CD8-positive, alpha-beta memory T cell (primary cell): ENCODE measurements around the gene NKAPD1. TPM values are rescaled to one million over a fixed set of nuclear protein-coding genes. Genes with fewer than 3 reads are reported as not detected.
"Not testable (repeated sequence)": the region's sequence is repeated elsewhere in the genome, so short reads cannot be mapped to it uniquely, and the experiment has no call there.

Source experiments
- CTCF ChIA-PET: fragments of 350-600 bp; sonication (Branson Sonifier 250); formaldehyde crosslinking; loops from one replicate; lab custom pipeline; 2021; ENCODE audit warnings: antibody characterized with exemption; lab: Charles Lee
- POLR2A ChIA-PET: fragments of 350-600 bp; sonication (Branson Sonifier 250); formaldehyde crosslinking; loops from one replicate; lab custom pipeline; 2021; ENCODE audit warnings: antibody characterized with exemption; lab: Charles Lee
- DNase-seq, 5 donors: peaks; one replicate each; pipeline versions ENCODE4 v3.0.0 to v3.0.0-alpha.2; 2020 to 2022; ENCODE audit warnings: mixed read lengths in 1 of 5
- H3K27ac ChIP-seq: one replicate; pipeline ENCODE4 v1.7.0; 2013; ENCODE audit warnings: low read depth, mild to moderate bottlenecking, low read length, moderate library complexity
- H3K27me3 ChIP-seq: 2 replicates; pipeline ENCODE4 v1.7.0; 2013; ENCODE audit warnings: low read length, mild to moderate bottlenecking; ENCODE audit not compliant: insufficient read depth, poor library complexity, severe bottlenecking
- H3K36me3 ChIP-seq: 2 replicates; pipeline ENCODE4 v1.7.0; 2013; ENCODE audit warnings: mild to moderate bottlenecking, low read length, moderate library complexity; ENCODE audit not compliant: insufficient read depth
- H3K4me1 ChIP-seq: 2 replicates; pipeline ENCODE4 v1.7.0; 2013; ENCODE audit warnings: mild to moderate bottlenecking, low read length, moderate library complexity; ENCODE audit not compliant: insufficient read depth
- H3K4me3 ChIP-seq: 2 replicates; pipeline ENCODE4 v1.7.0; 2013; ENCODE audit warnings: mild to moderate bottlenecking, low read length
- H3K9me3 ChIP-seq: 2 replicates; pipeline ENCODE4 v1.7.0; 2013; ENCODE audit warnings: mild to moderate bottlenecking, low read length
- H3K27ac Mint-ChIP-seq, 8 donors: one replicate each; pipeline ENCODE4 v1.8.0; 2020 to 2021; ENCODE audit warnings: mixed read lengths in 8 of 8, mild to moderate bottlenecking in 6 of 8, inconsistent platforms in 3 of 8, moderate library complexity in 3 of 8
- H3K27me3 Mint-ChIP-seq, 2 donors: one replicate each; pipeline ENCODE4 v1.8.0; 2020 to 2021; ENCODE audit warnings: mixed read lengths in 2 of 2, mild to moderate bottlenecking in 1 of 2, moderate library complexity in 1 of 2
- H3K36me3 Mint-ChIP-seq, 3 donors: one replicate each; pipeline ENCODE4 v1.8.0; 2020 to 2021; ENCODE audit warnings: mixed read lengths in 3 of 3, inconsistent platforms in 1 of 3, mild to moderate bottlenecking in 1 of 3
- H3K4me1 Mint-ChIP-seq, 3 donors: one replicate each; pipeline ENCODE4 v1.8.0; 2020 to 2021; ENCODE audit warnings: mixed read lengths in 3 of 3, inconsistent platforms in 1 of 3, mild to moderate bottlenecking in 1 of 3
- H3K4me3 Mint-ChIP-seq, 7 donors: one replicate each; pipeline ENCODE4 v1.8.0; 2020 to 2021; ENCODE audit warnings: mixed read lengths in 7 of 7, mild to moderate bottlenecking in 6 of 7, moderate library complexity in 4 of 7, inconsistent platforms in 2 of 7
- H3K9me3 Mint-ChIP-seq, 5 donors: one replicate each; pipeline ENCODE4 v1.8.0; 2020 to 2022; ENCODE audit warnings: mixed read lengths in 5 of 5, mild to moderate bottlenecking in 3 of 5, moderate library complexity in 2 of 5, inconsistent platforms in 1 of 5
- polyA plus RNA-seq: library from polyadenylated mRNA; unstranded; fragments of 300-500 nt; fragmentation: Illumina TruSeq; gene quantifications from one replicate; pipeline ENCODE4 v1.2.3, GENCODE V29; 2021
- total RNA-seq, 2 experiments: library from RNA; stranded (reverse); gene quantifications; one replicate each; pipeline ENCODE4 v1.2.3, GENCODE V29; 2021

NKAPD1 gene
- total and polyA plus RNA-seq, 3 experiments from 2014 or later = 13.4 to 22.6 (median 22.0) TPM

GRCh38 chr11:112042161-112042960, 31.7 kb upstream of the NKAPD1 start:
- H3K9me3 Mint-ChIP-seq = no peaks in the 10 kb centered on the region
- Histone ChIP-seq H3K36me3 (peaks cover 24% of the 10 kb centered on the region), H3K27ac (no peak overlapping the region), H3K27me3 (no peaks in the 10 kb centered on the region), H3K9me3 (no peaks in the 10 kb centered on the region), H3K4me3 (no peak overlapping the region), H3K4me1 (no peaks in the 10 kb centered on the region)
- no peak overlapping the region for H3K4me3 Mint-ChIP-seq
- ChIA-PET POLR2A (no interaction called here), CTCF (no interaction called here)
- no peaks in the 10 kb centered on the region for H3K27me3 Mint-ChIP-seq
- peak overlapping the region in 2 of 8 donors; percentile 12 to 20 for H3K27ac Mint-ChIP-seq
- H3K4me1 Mint-ChIP-seq = peaks cover 8 to 14% (median 11%) of the 10 kb centered on the region in 3 donors
- peaks cover 15 to 84% (median 23%) of the 10 kb centered on the region in 3 donors for H3K36me3 Mint-ChIP-seq
- no peak for DNase-seq

DNA sequence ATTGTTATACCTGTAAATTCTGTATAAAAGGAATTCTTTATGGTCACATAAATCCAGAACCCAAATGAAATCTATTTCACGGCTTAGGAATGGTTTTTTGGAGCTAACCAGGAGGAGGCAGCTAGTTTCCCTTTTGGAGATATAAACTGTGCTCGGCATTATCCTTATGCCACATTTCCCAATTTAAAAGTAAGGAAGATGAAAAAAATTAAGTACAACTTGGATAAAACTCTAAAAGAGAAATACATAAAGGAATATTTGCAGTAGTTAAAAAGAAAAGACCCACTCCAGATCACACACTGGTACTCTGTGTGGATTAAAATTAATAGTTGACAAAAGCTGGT, 31.2 kb upstream of the NKAPD1 start:
- DNase-seq = no peak
- Histone ChIP-seq H3K27ac (no peak overlapping the region), H3K36me3 (peaks cover 18% of the 10 kb centered on the region), H3K4me3 (no peak overlapping the region), H3K27me3 (no peaks in the 10 kb centered on the region), H3K9me3 (no peaks in the 10 kb centered on the region), H3K4me1 (no peaks in the 10 kb centered on the region)
- POLR2A ChIA-PET = no interaction called here
- Mint-ChIP-seq H3K27ac (peak overlapping the region in 2 of 8 donors; percentile 6 to 12), H3K36me3 (peaks cover 20 to 84% (median 26%) of the 10 kb centered on the region in 3 donors), H3K27me3 (no peaks in the 10 kb centered on the region), H3K4me1 (peaks cover 10 to 17% (median 15%) of the 10 kb centered on the region in 3 donors), H3K9me3 (no peaks in the 10 kb centered on the region), H3K4me3 (no peak overlapping the region)
- CTCF ChIA-PET = no interaction called here

DNA sequence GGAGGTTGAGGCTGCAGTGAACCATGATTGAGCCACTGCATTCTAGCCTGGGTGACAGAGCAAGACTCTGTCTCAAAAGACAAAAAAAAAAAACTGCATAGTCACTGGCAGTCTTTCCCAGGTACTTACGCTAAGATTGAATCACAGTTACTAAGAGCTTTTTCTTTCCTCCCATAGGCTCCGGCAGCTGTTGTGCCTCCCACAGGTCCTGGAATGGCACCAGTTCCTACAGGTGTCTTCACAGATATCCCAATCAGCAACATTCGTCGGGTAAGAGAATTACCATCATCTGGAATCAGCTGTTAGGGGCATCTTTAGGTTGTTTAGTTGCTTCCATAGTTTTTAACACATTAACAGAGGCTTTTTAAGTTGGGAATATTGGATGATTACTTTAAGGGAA, 29.1 kb upstream of the NKAPD1 start:
- Mint-ChIP-seq H3K36me3 (peaks cover 20 to 86% (median 31%) of the 10 kb centered on the region in 3 donors), H3K4me1 (peaks cover 16 to 28% (median 22%) of the 10 kb centered on the region in 3 donors), H3K27me3 (no peaks in the 10 kb centered on the region), H3K27ac (no peak overlapping the region), H3K4me3 (no peak overlapping the region), H3K9me3 (no peaks in the 10 kb centered on the region)
- Histone ChIP-seq H3K4me1 (no peaks in the 10 kb centered on the region), H3K9me3 (no peaks in the 10 kb centered on the region), H3K4me3 (no peak overlapping the region), H3K36me3 (peaks cover 13% of the 10 kb centered on the region), H3K27ac (no peak overlapping the region), H3K27me3 (no peaks in the 10 kb centered on the region)
- DNase-seq = no peak
- ChIA-PET CTCF (no interaction called here), POLR2A (no interaction called here)

GRCh38 chr11:112046647-112047046, 27.5 kb upstream of the NKAPD1 start:
- CTCF ChIA-PET, H3K27me3 Mint-ChIP-seq, H3K27me3 ChIP-seq, H3K9me3 Mint-ChIP-seq, H3K9me3 ChIP-seq, H3K4me3 Mint-ChIP-seq, POLR2A ChIA-PET, H3K27ac ChIP-seq, DNase-seq, H3K4me3 ChIP-seq, H3K4me1 ChIP-seq: not testable (repeated sequence)
- H3K4me1 Mint-ChIP-seq = peaks cover 14 to 25% (median 18%) of the 10 kb centered on the region in 3 donors
- peaks cover 30 to 87% (median 38%) of the 10 kb centered on the region in 3 donors for H3K36me3 Mint-ChIP-seq
- peaks cover 16% of the 10 kb centered on the region for H3K36me3 ChIP-seq
- peak overlapping the region in 1 of 8 donors; percentile 39 for H3K27ac Mint-ChIP-seq

DNA sequence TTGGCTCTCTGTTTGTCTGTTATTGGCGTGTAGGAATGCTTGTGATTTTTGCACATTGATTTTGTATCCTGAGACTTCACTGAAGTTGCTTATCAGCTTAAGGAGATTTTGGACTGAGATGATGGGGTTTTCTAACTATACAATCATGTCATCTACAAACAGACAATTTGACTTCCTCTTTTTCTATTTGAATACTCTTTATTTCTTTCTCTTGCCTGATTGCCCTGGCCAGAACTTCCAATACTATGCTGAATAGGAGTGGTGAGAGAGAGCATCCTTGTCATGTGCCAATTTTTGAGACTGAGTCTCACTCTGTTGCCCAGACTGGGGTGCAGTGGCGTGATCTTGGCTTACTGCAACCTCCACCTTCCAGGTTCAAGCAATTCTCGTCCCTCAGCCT, 25.8 kb upstream of the NKAPD1 start:
- H3K4me1 ChIP-seq, H3K27me3 Mint-ChIP-seq, H3K27ac ChIP-seq, H3K27me3 ChIP-seq, CTCF ChIA-PET, H3K9me3 ChIP-seq, H3K9me3 Mint-ChIP-seq, DNase-seq, H3K4me3 ChIP-seq, H3K4me3 Mint-ChIP-seq: not testable (repeated sequence)
- H3K4me1 Mint-ChIP-seq = peaks cover 11 to 19% (median 13%) of the 10 kb centered on the region in 3 donors
- peaks cover 30 to 84% (median 49%) of the 10 kb centered on the region in 3 donors for H3K36me3 Mint-ChIP-seq
- peaks cover 22% of the 10 kb centered on the region for H3K36me3 ChIP-seq
- H3K27ac Mint-ChIP-seq = peak overlapping the region in 2 of 8 donors; percentile 25 to 47
- POLR2A ChIA-PET = interaction anchor here (0.6 kb wide), 1 partner anchor 22 kb away, joined by 4 read pairs; no protein-coding TSS in a partner anchor

- H3K4me3 Mint-ChIP-seq = no peak overlapping the region
- ChIA-PET CTCF (no interaction called here), POLR2A (no interaction called here)
- no peak overlapping the region for H3K4me3 ChIP-seq
- H3K36me3 Mint-ChIP-seq = peaks cover 30 to 85% (median 48%) of the 10 kb centered on the region in 3 donors
- no peaks in the 10 kb centered on the region for H3K27me3 Mint-ChIP-seq
- no peaks in the 10 kb centered on the region for H3K9me3 ChIP-seq
- no peak overlapping the region for H3K27ac ChIP-seq
- H3K4me1 ChIP-seq = no peaks in the 10 kb centered on the region
- peaks cover 11 to 19% (median 13%) of the 10 kb centered on the region in 3 donors for H3K4me1 Mint-ChIP-seq
- peak overlapping the region in 1 of 8 donors; percentile 37 for H3K27ac Mint-ChIP-seq
- peaks cover 20% of the 10 kb centered on the region for H3K36me3 ChIP-seq
- H3K27me3 ChIP-seq = no peaks in the 10 kb centered on the region
- DNase-seq = no peak
- no peaks in the 10 kb centered on the region for H3K9me3 Mint-ChIP-seq
Measured at GRCh38 chr11:112049777-112050176, 24.3 kb upstream of the NKAPD1 start.

DNA sequence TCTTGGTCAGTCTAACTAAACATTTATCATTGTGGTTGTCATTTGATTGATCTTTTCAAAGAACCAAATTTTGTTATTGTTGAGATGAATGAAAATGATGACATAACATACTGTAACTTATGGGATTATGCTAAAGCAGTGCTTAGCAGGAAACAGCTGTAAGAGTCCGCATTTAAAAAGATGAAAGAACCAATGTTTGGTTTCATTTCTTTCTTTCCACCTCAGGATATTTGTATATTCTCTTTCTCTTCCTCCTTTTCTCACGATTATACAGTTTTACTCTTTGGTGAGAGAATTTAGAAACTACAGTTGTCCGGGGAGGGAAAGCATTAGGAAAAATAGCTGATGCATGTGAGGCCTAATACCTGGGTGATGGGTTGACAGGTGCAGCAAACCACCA, 23.4 kb upstream of the NKAPD1 start:
- Mint-ChIP-seq H3K27ac (no peak overlapping the region), H3K36me3 (peaks cover 30 to 81% (median 50%) of the 10 kb centered on the region in 3 donors), H3K4me3 (no peak overlapping the region), H3K4me1 (peaks cover 11 to 19% (median 13%) of the 10 kb centered on the region in 3 donors), H3K9me3 (no peaks in the 10 kb centered on the region), H3K27me3 (no peaks in the 10 kb centered on the region)
- no peak overlapping the region for H3K4me3 ChIP-seq
- H3K27ac ChIP-seq = no peak overlapping the region
- no peaks in the 10 kb centered on the region for H3K27me3 ChIP-seq
- no peak for DNase-seq
- POLR2A ChIA-PET = no interaction called here
- no peaks in the 10 kb centered on the region for H3K9me3 ChIP-seq
- H3K4me1 ChIP-seq = no peaks in the 10 kb centered on the region
- H3K36me3 ChIP-seq = peaks cover 15% of the 10 kb centered on the region
- CTCF ChIA-PET = no interaction called here

GRCh38 chr11:112051768-112052167, 22.3 kb upstream of the NKAPD1 start:
- no peak for DNase-seq
- peaks cover 15% of the 10 kb centered on the region for H3K36me3 ChIP-seq
- H3K9me3 ChIP-seq = no peaks in the 10 kb centered on the region
- H3K9me3 Mint-ChIP-seq = no peaks in the 10 kb centered on the region
- no peak overlapping the region for H3K4me3 ChIP-seq
- H3K4me3 Mint-ChIP-seq = no peak overlapping the region
- H3K4me1 ChIP-seq = no peaks in the 10 kb centered on the region
- peak overlapping the region in 1 of 8 donors; percentile 55 for H3K27ac Mint-ChIP-seq
- no peaks in the 10 kb centered on the region for H3K27me3 ChIP-seq
- H3K27ac ChIP-seq = no peak overlapping the region
- POLR2A ChIA-PET = interaction anchor here (0.6 kb wide), 1 partner anchor 416 kb away, joined by 3 read pairs; no protein-coding TSS in a partner anchor
- CTCF ChIA-PET = no interaction called here
- no peaks in the 10 kb centered on the region for H3K27me3 Mint-ChIP-seq
- peaks cover 30 to 79% (median 49%) of the 10 kb centered on the region in 3 donors for H3K36me3 Mint-ChIP-seq
- H3K4me1 Mint-ChIP-seq = peaks cover 9 to 18% (median 13%) of the 10 kb centered on the region in 3 donors
